Measurements from ENCODE around the gene MINDY4B.

DNA sequence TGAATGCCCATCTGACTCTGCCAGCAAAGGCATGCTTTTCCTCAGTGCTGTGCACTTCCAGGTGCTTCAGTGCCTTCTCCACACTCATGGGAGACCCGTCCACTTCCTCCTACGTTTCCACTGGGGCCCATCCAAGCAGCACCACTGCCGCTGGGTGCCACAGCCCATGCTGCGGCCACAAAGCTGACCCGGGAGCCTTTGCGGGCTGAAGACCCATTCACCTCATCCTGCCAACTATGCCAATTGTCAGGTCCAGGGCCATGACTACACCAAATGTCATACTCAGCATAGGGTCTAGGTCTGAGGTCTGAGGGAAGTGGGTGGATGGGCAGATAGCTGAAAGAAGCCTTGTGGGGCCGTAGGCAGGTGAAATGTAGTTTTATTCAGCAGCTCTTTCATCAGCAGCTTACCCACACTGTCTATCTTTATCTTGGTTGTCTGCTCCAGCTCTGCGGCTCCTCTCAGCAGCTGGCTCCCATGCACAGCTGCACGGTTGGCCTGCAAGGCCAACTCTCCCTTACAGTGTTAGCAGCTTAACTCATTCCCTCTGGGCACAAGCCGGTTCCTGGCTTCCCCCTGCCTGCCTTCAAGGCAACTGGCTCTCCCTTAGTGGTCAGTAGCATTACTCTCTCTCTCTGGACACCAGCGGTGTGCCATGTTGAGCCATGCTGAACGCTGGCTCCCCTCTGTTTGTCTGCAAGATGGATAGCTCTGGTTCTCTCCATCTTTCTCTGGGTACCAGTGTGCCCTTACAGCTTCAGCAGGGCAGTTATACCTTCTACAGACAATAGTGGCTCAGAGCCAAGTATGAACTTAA lies 78.6 kb downstream of the MINDY4B start:
- TF ChIP-seq EZH2 (IDR thresholded peaks at IDR 0.05; ENCODE audit: insufficient read depth, low read length) = no peak
- TF ChIP-seq, protein P1, sequence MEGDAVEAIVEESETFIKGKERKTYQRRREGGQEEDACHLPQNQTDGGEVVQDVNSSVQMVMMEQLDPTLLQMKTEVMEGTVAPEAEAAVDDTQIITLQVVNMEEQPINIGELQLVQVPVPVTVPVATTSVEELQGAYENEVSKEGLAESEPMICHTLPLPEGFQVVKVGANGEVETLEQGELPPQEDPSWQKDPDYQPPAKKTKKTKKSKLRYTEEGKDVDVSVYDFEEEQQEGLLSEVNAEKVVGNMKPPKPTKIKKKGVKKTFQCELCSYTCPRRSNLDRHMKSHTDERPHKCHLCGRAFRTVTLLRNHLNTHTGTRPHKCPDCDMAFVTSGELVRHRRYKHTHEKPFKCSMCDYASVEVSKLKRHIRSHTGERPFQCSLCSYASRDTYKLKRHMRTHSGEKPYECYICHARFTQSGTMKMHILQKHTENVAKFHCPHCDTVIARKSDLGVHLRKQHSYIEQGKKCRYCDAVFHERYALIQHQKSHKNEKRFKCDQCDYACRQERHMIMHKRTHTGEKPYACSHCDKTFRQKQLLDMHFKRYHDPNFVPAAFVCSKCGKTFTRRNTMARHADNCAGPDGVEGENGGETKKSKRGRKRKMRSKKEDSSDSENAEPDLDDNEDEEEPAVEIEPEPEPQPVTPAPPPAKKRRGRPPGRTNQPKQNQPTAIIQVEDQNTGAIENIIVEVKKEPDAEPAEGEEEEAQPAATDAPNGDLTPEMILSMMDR (IDR thresholded peaks at IDR 0.05; ENCODE audit: insufficient read depth, low read depth, low read length) = no peak
